GM12878 (cell line): ENCODE data around the gene LSR.

ENCODE experiments used
- CTCF ChIP-seq, 3 experiments: IDR thresholded peaks in 2 of 3; conservative IDR thresholded peaks in 1 of 3; 2 replicates each; pipeline ENCODE4 v1.5.1; 2011; ENCODE audit warnings: low read depth in 3 of 3, low read length in 3 of 3, mild to moderate bottlenecking in 3 of 3, control low read depth in 2 of 3, moderate library complexity in 2 of 3, inconsistent platforms in 1 of 3, mixed read lengths in 1 of 3; ENCODE audit not compliant: control insufficient read depth in 2 of 3, insufficient read depth in 1 of 3; ENCODE audit errors: extremely low read depth in 1 of 3
- E4F1 ChIP-seq: fragments of 450-650 bp; IDR thresholded peaks from 2 replicates; pipeline ENCODE4 v1.6.1; 2018; ENCODE audit warnings: borderline replicate concordance, mild to moderate bottlenecking; ENCODE audit not compliant: partially characterized antibody
- ZBTB33 ChIP-seq: fragments of 450-650 bp; IDR thresholded peaks from 2 replicates; pipeline ENCODE4 v1.6.1; 2017; ENCODE audit warnings: mild to moderate bottlenecking

GRCh38 chr19:35264268-35265125, 15.7 kb downstream of the LSR start:
- TF ChIP-seq ZBTB33 (no peak), CTCF (IDR thresholded peaks at IDR 0.05 in 2 of 3, conservative IDR thresholded peaks at IDR 0.05 in 1 of 3; ENCODE audit: control insufficient read depth in 2 of 3, extremely low read depth in 1 of 3, insufficient read depth in 1 of 3, low read depth in 3 of 3, low read length in 3 of 3) (no peak), E4F1 (no peak)
